Activated naive CD8-positive, alpha-beta T cell treated with anti-CD3 and anti-CD28 coated beads, Interleukin-2, amount 50 U/mL, for 24 hours (primary cell): ENCODE results near the gene MYO9A.

Experiments used
- ATAC-seq: fragments of 150-1000 bp; cut with Tn5 transposase; one replicate; pipeline ENCODE4 v1.10.0; 2021
- DNase-seq: peaks from one replicate; pipeline ENCODE4 v3.0.0; 2021
- H3K27ac Mint-ChIP-seq: one replicate; pipeline ENCODE4 v1.8.0; 2021; ENCODE audit warnings: mild to moderate bottlenecking, mixed read lengths
- H3K27me3 Mint-ChIP-seq: one replicate; pipeline ENCODE4 v1.8.0; 2021; ENCODE audit warnings: mixed read lengths
- H3K36me3 Mint-ChIP-seq: one replicate; pipeline ENCODE4 v1.8.0; 2021; ENCODE audit warnings: low read depth, mixed read lengths
- H3K4me1 Mint-ChIP-seq: one replicate; pipeline ENCODE4 v1.8.0; 2021; ENCODE audit warnings: mixed read lengths
- H3K4me3 Mint-ChIP-seq: one replicate; pipeline ENCODE4 v1.8.0; 2021; ENCODE audit warnings: mild to moderate bottlenecking, moderate library complexity, mixed read lengths
- H3K9me3 Mint-ChIP-seq: one replicate; pipeline ENCODE4 v1.8.0; 2021; ENCODE audit warnings: mixed read lengths

Gene MYO9A

GRCh38 chr15:71945012-71945411 lies 172.9 kb downstream of the MYO9A start:
- no peak for ATAC-seq
- H3K4me3 Mint-ChIP-seq: no peak overlapping the region
- H3K9me3 Mint-ChIP-seq: no peaks in the 10 kb centered on the region
- H3K36me3 Mint-ChIP-seq: peaks cover 3% of the 10 kb centered on the region
- no peak overlapping the region for H3K27ac Mint-ChIP-seq
- no peaks in the 10 kb centered on the region for H3K4me1 Mint-ChIP-seq
- no peaks in the 10 kb centered on the region for H3K27me3 Mint-ChIP-seq
- no peak for DNase-seq

- no peak overlapping the region for H3K4me3 Mint-ChIP-seq
- no peaks in the 10 kb centered on the region for H3K9me3 Mint-ChIP-seq
- H3K27me3 Mint-ChIP-seq: no peaks in the 10 kb centered on the region
- H3K27ac Mint-ChIP-seq: no peak overlapping the region
- no peaks in the 10 kb centered on the region for H3K4me1 Mint-ChIP-seq
- DNase-seq (no peak), ATAC-seq (no peak)
- H3K36me3 Mint-ChIP-seq: peaks cover 3% of the 10 kb centered on the region
Measured at GRCh38 chr15:71943806-71944205, 174.1 kb downstream of the MYO9A start.

- Mint-ChIP-seq H3K4me3 (no peak overlapping the region), H3K4me1 (no peaks in the 10 kb centered on the region), H3K27ac (no peak overlapping the region), H3K27me3 (no peaks in the 10 kb centered on the region), H3K36me3 (peaks cover 22% of the 10 kb centered on the region), H3K9me3 (no peaks in the 10 kb centered on the region)
- DNase-seq: no peak
- ATAC-seq: no peak
Measured at GRCh38 chr15:71939981-71940588, 177.9 kb downstream of the MYO9A start.

- H3K4me1 Mint-ChIP-seq: no peaks in the 10 kb centered on the region
- H3K36me3 Mint-ChIP-seq: peaks cover 41% of the 10 kb centered on the region
- no peak overlapping the region for H3K27ac Mint-ChIP-seq
- H3K27me3 Mint-ChIP-seq: no peaks in the 10 kb centered on the region
- no peaks in the 10 kb centered on the region for H3K9me3 Mint-ChIP-seq
- no peak for DNase-seq
- no peak overlapping the region for H3K4me3 Mint-ChIP-seq
- ATAC-seq: no peak
Measured at GRCh38 chr15:71937650-71938311, 180.2 kb downstream of the MYO9A start.

- Mint-ChIP-seq H3K36me3 (peaks cover 68% of the 10 kb centered on the region), H3K27me3 (no peaks in the 10 kb centered on the region), H3K4me3 (no peak overlapping the region), H3K9me3 (peaks cover 18% of the 10 kb centered on the region), H3K4me1 (no peaks in the 10 kb centered on the region), H3K27ac (no peak overlapping the region)
- no peak for DNase-seq
- no peak for ATAC-seq
Measured at GRCh38 chr15:71934446-71934845, 183.5 kb downstream of the MYO9A start.

- Mint-ChIP-seq H3K4me1 (no peaks in the 10 kb centered on the region), H3K4me3 (no peak overlapping the region), H3K9me3 (peaks cover 18% of the 10 kb centered on the region), H3K36me3 (peaks cover 70% of the 10 kb centered on the region), H3K27me3 (no peaks in the 10 kb centered on the region), H3K27ac (no peak overlapping the region)
- no peak for ATAC-seq
- DNase-seq: no peak
Measured at GRCh38 chr15:71932689-71933088, 185.3 kb downstream of the MYO9A start.

GRCh38 chr15:71931261-71931660 lies 186.7 kb downstream of the MYO9A start:
- Mint-ChIP-seq H3K27me3 (no peaks in the 10 kb centered on the region), H3K27ac (no peak overlapping the region), H3K9me3 (peaks cover 18% of the 10 kb centered on the region), H3K36me3 (peaks cover 64% of the 10 kb centered on the region), H3K4me1 (no peaks in the 10 kb centered on the region), H3K4me3 (no peak overlapping the region)
- ATAC-seq (no peak), DNase-seq (no peak)

- Mint-ChIP-seq H3K27me3 (no peaks in the 10 kb centered on the region), H3K4me1 (no peaks in the 10 kb centered on the region), H3K36me3 (peaks cover 10% of the 10 kb centered on the region), H3K27ac (no peak overlapping the region), H3K9me3 (no peaks in the 10 kb centered on the region), H3K4me3 (no peak overlapping the region)
- ATAC-seq (no peak), DNase-seq (no peak)
Measured at GRCh38 chr15:71925145-71925544, 192.8 kb downstream of the MYO9A start.

GRCh38 chr15:71921191-71921590 lies 196.8 kb downstream of the MYO9A start:
- Mint-ChIP-seq H3K4me1 (no peaks in the 10 kb centered on the region), H3K9me3 (no peaks in the 10 kb centered on the region), H3K27ac (no peak overlapping the region), H3K27me3 (no peaks in the 10 kb centered on the region), H3K4me3 (no peak overlapping the region), H3K36me3 (peaks cover 5% of the 10 kb centered on the region)
- no peak for ATAC-seq
- no peak for DNase-seq

- DNase-seq (no peak), ATAC-seq (no peak)
- Mint-ChIP-seq H3K27ac (no peak overlapping the region), H3K4me3 (no peak overlapping the region), H3K36me3 (peaks cover 6% of the 10 kb centered on the region), H3K27me3 (no peaks in the 10 kb centered on the region), H3K9me3 (no peaks in the 10 kb centered on the region), H3K4me1 (no peaks in the 10 kb centered on the region)
Measured at GRCh38 chr15:71920573-71920972, 197.4 kb downstream of the MYO9A start.

- no peak overlapping the region for H3K4me3 Mint-ChIP-seq
- no peak for DNase-seq
- H3K36me3 Mint-ChIP-seq: peaks cover 17% of the 10 kb centered on the region
Measured at GRCh38 chr15:71916834-71917233, 201.1 kb downstream of the MYO9A start.

GRCh38 chr15:71914092-71914491 lies 203.9 kb downstream of the MYO9A start:
- Mint-ChIP-seq H3K9me3 (no peaks in the 10 kb centered on the region), H3K4me3 (no peak overlapping the region), H3K27me3 (no peaks in the 10 kb centered on the region), H3K4me1 (no peaks in the 10 kb centered on the region), H3K36me3 (peaks cover 25% of the 10 kb centered on the region), H3K27ac (no peak overlapping the region)
- DNase-seq: no peak
- no peak for ATAC-seq

More at GRCh38 chr15:71916834-71917233, 201.1 kb downstream of the MYO9A start:
- Mint-ChIP-seq H3K9me3 (no peaks in the 10 kb centered on the region), H3K27me3 (no peaks in the 10 kb centered on the region), H3K27ac (no peak overlapping the region), H3K4me1 (no peaks in the 10 kb centered on the region)
- ATAC-seq: no peak

- no peaks in the 10 kb centered on the region for H3K4me1 Mint-ChIP-seq
- DNase-seq: no peak
- no peak overlapping the region for H3K4me3 Mint-ChIP-seq
- no peak overlapping the region for H3K27ac Mint-ChIP-seq
- H3K36me3 Mint-ChIP-seq: peaks cover 25% of the 10 kb centered on the region
- no peaks in the 10 kb centered on the region for H3K9me3 Mint-ChIP-seq
- no peaks in the 10 kb centered on the region for H3K27me3 Mint-ChIP-seq
- no peak for ATAC-seq
Measured at GRCh38 chr15:71899674-71900073, 218.3 kb downstream of the MYO9A start.

- DNase-seq (no peak), ATAC-seq (no peak)
- Mint-ChIP-seq H3K9me3 (no peaks in the 10 kb centered on the region), H3K36me3 (peaks cover 32% of the 10 kb centered on the region), H3K4me3 (no peak overlapping the region), H3K27ac (no peak overlapping the region), H3K27me3 (no peaks in the 10 kb centered on the region), H3K4me1 (no peaks in the 10 kb centered on the region)
Measured at GRCh38 chr15:71893691-71894090, 224.3 kb downstream of the MYO9A start.

GRCh38 chr15:71892335-71892734 lies 225.6 kb downstream of the MYO9A start:
- no peak overlapping the region for H3K27ac Mint-ChIP-seq
- no peaks in the 10 kb centered on the region for H3K4me1 Mint-ChIP-seq
- no peaks in the 10 kb centered on the region for H3K9me3 Mint-ChIP-seq
- DNase-seq (no peak), ATAC-seq (no peak)
- H3K27me3 Mint-ChIP-seq: no peaks in the 10 kb centered on the region
- H3K36me3 Mint-ChIP-seq: peaks cover 28% of the 10 kb centered on the region
- no peak overlapping the region for H3K4me3 Mint-ChIP-seq
